ENCODE measurements around the gene SEC14L1. TPM values are rescaled to one million over a fixed set of nuclear protein-coding genes. Genes with fewer than 3 reads are reported as not detected.
"Not testable (repeated sequence)": the region's sequence is repeated elsewhere in the genome, so short reads cannot be mapped to it uniquely, and the experiment has no call there.

Gene SEC14L1
- total RNA-seq, 1 donor from 2014 or later: 71.2 TPM

- no peak for DNase-seq (ENCODE audit: low spot score)
Observed at GRCh38 chr17:77141846-77142449, 1.2 kb downstream of the SEC14L1 start.

DNA sequence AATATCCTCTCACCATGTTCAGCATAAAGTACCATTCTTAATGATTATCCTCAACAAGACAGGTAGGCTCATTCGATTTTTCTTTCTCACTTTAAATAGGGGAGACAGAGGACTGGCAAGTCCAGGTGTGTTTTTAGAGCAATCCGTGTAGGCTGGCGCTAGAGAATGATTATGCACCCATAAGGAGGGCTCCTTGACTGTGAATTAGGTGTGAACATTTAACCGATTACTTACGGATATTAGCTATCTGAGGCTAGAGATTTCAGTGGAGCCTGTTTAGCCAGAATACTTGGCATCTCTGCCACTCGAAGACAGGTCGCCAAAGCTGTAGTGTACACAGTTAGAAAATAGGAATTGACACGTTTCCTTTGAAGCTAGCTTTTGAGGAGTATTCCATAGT lies 1.9 kb downstream of the SEC14L1 start:
- DNase-seq (ENCODE audit: low spot score): no peak

DNA sequence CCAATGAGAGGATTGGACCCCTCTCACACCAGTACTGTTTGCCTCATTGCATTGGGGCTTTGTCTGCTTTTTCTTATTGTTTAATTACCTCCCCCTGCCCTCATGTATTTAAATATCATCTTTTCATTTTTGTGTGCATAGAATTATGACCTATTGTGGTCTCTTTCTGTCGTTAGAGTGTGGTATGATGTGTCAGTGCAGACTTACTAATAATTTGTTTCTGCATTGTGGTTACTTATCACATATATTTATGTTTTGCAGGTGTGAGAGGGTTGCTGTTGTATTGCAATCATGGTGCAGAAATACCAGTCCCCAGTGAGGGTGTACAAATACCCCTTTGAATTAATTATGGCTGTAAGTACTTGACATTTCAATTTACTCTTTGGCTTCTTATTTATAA lies 2.5 kb downstream of the SEC14L1 start:
- no peak for DNase-seq (ENCODE audit: low spot score)

GRCh38 chr17:77144227-77144626 lies 3.5 kb downstream of the SEC14L1 start:
- DNase-seq (ENCODE audit: low spot score): no peak

- no peak for DNase-seq (ENCODE audit: low spot score)
Observed at GRCh38 chr17:77145224-77145611, 4.4 kb downstream of the SEC14L1 start.

GRCh38 chr17:77145612-77146245 lies 5.0 kb downstream of the SEC14L1 start:
- DNase-seq (ENCODE audit: low spot score): peak; percentile 68

DNA sequence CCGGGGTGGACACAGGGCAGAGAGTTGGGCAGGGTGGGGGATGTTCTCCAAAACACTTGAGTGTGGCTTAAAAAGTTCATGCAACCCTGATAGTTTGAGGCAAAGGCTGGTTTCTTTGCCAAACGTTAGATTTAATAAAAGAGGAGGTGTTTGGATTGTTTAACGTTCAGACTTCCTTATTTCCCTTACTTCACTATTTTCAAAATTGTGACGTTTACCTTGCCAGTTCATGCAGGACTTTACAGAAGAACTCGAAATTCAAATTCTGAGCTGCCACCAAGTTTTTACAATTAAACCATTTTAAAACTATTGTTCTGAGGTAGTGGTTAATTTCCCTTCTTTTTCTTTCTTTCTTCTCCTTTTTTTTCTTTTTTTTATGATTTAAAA lies 5.5 kb downstream of the SEC14L1 start:
- no peak for DNase-seq (ENCODE audit: low spot score)

GRCh38 chr17:77146882-77147281 lies 6.1 kb downstream of the SEC14L1 start:
- DNase-seq (ENCODE audit: low spot score): peak; percentile 59

DNA sequence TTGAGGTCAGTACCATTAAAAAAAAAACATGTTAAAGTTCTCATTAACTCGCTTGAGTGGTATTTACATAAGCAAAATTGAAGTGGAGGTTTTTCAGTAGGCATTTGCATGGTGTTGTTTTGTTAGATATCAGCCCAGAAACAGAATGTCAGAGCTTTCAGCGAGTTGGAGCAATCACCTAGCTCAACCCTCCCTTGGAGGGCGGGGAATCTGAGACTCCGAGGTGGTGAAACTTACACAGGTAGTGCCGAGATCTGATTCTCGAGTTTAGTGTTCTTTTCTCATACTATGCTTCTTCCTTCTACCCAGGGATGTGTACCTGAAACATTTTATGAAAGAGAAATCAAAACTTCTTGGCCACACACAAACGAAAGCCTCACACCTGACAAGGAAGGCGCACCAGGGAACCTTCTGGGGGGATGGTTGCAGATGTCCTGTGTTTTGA lies 6.6 kb downstream of the SEC14L1 start:
- no peak for DNase-seq (ENCODE audit: low spot score)

DNA sequence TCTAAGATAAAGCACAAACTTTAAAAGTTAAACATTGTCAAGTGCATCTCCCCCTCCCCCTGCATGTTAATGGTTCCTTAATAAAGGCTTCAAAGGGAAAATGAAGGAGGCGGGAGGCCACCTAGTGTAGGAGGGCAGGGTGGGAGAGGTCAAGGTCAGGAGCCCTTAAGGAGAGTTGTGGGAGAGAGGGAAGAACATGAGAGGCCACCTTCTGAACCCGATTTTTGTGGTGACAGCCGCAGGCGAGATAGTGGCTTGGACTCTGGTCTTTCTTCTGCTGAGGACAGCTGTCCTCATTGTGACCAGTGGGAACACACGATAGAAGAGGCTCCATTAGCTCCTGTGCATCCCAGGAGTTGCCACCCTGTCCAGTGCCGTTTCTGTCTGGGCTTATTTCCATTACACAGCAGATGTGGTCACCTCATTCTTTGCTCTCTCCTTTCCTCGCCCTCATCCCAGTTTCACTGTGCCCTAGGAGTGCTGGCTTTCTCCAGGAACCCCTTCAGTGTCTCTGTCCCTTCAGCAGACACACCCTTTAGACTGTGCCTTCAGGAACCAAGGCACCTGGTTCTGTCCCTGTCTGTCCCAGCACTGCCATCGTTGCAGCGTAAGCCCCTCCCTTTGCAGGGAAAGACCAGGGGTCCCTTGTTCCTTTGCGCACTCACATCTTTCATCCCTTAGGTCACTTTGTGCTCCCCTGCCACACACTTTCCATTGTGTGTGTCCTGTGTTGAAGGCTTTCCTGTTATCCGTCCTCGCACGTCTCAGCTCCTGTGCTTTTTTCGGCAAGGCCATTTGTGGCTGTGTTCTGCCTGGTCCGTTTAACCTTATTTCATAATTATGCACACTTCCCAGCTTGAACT lies 7.5 kb downstream of the SEC14L1 start:
- DNase-seq (ENCODE audit: low spot score): no peak

- no peak for DNase-seq (ENCODE audit: low spot score)
Observed at GRCh38 chr17:77148940-77149510, 8.3 kb downstream of the SEC14L1 start.

- DNase-seq (ENCODE audit: low spot score): no peak
Observed at GRCh38 chr17:77150196-77150595, 9.4 kb downstream of the SEC14L1 start.

GRCh38 chr17:77151186-77151585 lies 10.4 kb downstream of the SEC14L1 start:
- no peak for DNase-seq (ENCODE audit: low spot score)

DNA sequence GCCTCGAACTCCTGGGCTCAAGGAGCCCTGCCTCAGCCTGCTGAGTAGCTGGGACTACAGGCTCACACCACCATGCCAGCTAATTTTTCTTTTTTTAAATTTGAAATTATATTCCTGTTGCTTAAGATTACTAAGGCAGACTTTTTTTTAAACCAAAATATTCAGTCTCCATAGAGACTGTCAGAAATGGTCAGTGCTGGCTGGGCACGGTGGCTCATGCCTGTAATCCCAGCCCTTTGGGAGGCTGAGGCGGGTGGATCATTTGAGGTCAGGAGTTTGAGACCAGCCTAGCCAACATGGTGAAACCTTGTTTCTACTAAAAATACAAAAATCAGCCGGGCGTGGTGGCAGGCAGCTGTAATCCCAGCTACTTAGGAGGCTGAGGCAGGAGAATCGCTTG lies 11.3 kb downstream of the SEC14L1 start:
- not testable (repeated sequence) for DNase-seq (ENCODE audit: low spot score)

DNA sequence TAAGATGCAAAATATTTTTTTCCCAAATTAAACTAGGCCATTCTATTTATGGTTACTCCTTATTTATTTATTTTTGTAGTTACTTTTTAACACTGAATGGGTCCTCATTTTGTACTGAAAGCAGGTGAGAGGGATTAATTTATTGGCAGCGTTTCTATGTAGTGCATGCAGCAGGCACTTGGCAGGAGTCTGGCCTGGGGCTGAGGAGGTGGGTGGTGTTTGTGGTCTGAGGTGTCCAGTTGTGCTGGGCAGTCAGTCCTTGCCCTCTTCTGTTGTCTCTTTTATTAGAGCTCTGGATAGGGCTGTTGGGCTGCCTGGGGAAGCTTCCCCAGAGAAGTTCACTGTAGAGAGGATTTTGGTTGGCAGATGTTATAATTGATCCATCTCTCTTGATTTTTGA lies 12.7 kb downstream of the SEC14L1 start:
- DNase-seq (ENCODE audit: low spot score): no peak

DNA sequence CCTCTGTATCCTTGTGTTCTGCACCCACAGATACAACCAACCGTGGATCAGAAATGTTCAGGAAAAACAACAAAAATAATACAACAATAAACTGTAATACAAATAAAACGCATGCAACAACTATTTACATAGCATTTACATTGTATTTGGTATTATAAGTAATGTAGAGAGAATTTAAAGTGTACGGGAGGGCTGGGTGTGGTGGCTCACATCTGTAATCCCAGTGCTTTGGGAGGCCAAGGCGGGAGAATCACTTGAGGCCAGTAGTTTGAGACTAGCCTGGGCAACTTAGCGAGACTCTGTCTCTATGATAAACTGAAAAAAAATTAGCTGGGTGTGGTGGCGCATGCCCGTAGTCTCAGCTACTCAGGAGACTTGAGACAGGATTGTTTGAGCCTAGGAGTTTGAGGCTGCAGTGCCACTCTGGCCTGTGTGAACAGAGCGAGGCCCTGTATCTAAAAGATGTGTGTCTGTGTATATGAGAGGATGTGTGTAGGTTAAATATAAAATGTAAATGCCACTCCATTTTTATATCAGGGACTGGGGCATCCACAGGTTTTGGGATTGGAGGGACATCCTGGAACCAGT lies 13.3 kb downstream of the SEC14L1 start:
- no peak for DNase-seq (ENCODE audit: low spot score)

- no peak for DNase-seq (ENCODE audit: low spot score)
Observed at GRCh38 chr17:77155125-77155524, 14.4 kb downstream of the SEC14L1 start.

GRCh38 chr17:77157766-77158165 lies 17.0 kb downstream of the SEC14L1 start:
- DNase-seq (ENCODE audit: low spot score): not testable (repeated sequence)

- no peak for DNase-seq (ENCODE audit: low spot score)
Observed at GRCh38 chr17:77160091-77160874, 19.5 kb downstream of the SEC14L1 start.

DNA sequence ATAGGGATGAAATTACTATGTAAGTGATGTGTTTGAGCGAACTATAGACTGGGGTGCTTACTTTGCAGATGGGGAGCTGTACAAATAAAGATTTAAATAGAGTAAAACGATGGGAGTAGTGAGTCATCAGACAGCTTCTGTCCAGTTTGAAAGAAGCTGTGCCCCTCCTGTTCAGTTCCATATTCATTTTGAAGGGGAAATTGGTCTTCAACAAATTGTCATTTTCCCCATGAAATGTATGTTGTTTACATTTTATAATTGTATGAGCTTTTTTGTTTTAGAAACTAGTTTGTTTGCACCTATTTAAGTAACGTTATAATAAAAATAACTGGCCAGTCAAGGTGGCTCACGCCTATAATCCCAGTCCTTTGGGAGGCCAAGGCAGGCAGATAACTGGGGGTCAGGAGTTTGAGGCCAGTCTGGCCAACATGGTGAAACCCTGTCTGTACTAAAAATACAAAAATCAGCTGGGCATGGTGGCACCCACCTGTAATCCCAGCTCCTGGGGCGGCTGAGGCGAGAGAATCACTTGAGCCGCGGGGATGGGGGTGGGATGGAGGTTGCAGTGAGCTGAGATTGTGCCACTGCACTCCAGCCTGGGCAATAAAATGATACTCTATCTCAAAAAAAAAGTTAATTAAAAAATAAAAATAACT lies 20.2 kb downstream of the SEC14L1 start:
- DNase-seq (ENCODE audit: low spot score): no peak

- no peak for DNase-seq (ENCODE audit: low spot score)
Observed at GRCh38 chr17:77161953-77162352, 21.2 kb downstream of the SEC14L1 start.

All from mucosa of gallbladder (tissue), 1 donor.